Ovary (tissue), 9 donors: ENCODE measurements around the gene EXOC3L1. TPM values are rescaled to one million over a fixed set of nuclear protein-coding genes. Genes with fewer than 3 reads are reported as not detected.

ENCODE experiments used
- DNase-seq, 5 donors: peaks; one replicate each; pipeline ENCODE4 v3.0.0-alpha.2; 2019 to 2020
- H3K27ac ChIP-seq, 2 donors: fragments of 200-600 bp; one replicate each; pipeline versions ENCODE4 v1.5.1 to v1.8.0; 2019 to 2022
- H3K27me3 ChIP-seq: fragments of 200-600 bp; one replicate; pipeline ENCODE4 v1.8.0; 2022
- H3K36me3 ChIP-seq: fragments of 200-600 bp; sonication (generic); one replicate; pipeline ENCODE4 v1.5.1; 2019
- H3K4me1 ChIP-seq: one replicate; pipeline ENCODE4 v1.8.1; 2013; ENCODE audit warnings: mild to moderate bottlenecking, moderate library complexity; ENCODE audit not compliant: insufficient read depth
- H3K4me3 ChIP-seq: fragments of 200-600 bp; sonication (generic); one replicate; pipeline ENCODE4 v1.5.1; 2017
- H3K9me3 ChIP-seq, 2 donors: fragments of 200-600 bp in 1 of 2; sonication (generic) in 1 of 2; one replicate each; pipeline versions ENCODE4 v1.5.1 to v1.8.1; 2013 to 2019; ENCODE audit warnings: mild to moderate bottlenecking in 1 of 2, moderate library complexity in 1 of 2
- EP300 ChIP-seq: sonication (generic); formaldehyde crosslinking; IDR thresholded peaks from one replicate; pipeline ENCODE4 v1.6.1; 2017; ENCODE audit warnings: antibody characterized with exemption
- POLR2A ChIP-seq: fragments of 450-650 bp; IDR thresholded peaks from one replicate; pipeline ENCODE4 v1.6.1; 2017; ENCODE audit warnings: antibody characterized with exemption, mild to moderate bottlenecking, moderate library complexity
- WGBS, 3 donors: extraction: QIAGEN DNeasy Blood & Tissue Kit in 1 of 3; methylation state at CpG; one replicate each; pipeline versions ENCODE4 v1.1.5 to v1.1.7; 2013 to 2017; 5-methylcytosine and 5-hydroxymethylcytosine counted together
- intact Hi-C, 4 donors: fragments of 100-400 bp; cut with DNase I; formaldehyde crosslinking; loops; one replicate each; pipeline versions ENCODE4 v1.11.0 to v1.15.1; 2022 to 2023
- polyA plus RNA-seq, 2 donors: library from polyadenylated mRNA; stranded (reverse); fragments of 200-250 nt in 1 of 2; fragments of 350-450 nt in 1 of 2; fragmentation: Illumina TruSeq in 1 of 2; extraction: RNeasy Lipid Tissue Mini Kit (QIAGEN cat#74804) in 1 of 2; gene quantifications; one replicate each; pipeline ENCODE4 v1.2.3, GENCODE V29; 2013 to 2014
- total RNA-seq, 7 donors: library from RNA; depleted of rRNA in 2 of 7; stranded (reverse); fragments of >200 nt in 2 of 7; fragmentation: NEBNext Ultra II Directional in 3 of 7; extraction: Animal tissue kit (Norgen Biotek cat#: 25700) in 3 of 7; gene quantifications; one replicate each; pipeline versions ENCODE4 v1.1.0 to v1.2.4, GENCODE V29; 2016 to 2023
- TF ChIP-seq, protein P1 (sequence below), 3 donors: fragments of 450-650 bp in 2 of 3; fragments of 200-600 bp in 1 of 3; IDR thresholded peaks; one replicate each; pipeline versions ENCODE4 v1.5.1 to v1.8.0; 2016 to 2022; ENCODE audit warnings: antibody characterized with exemption in 3 of 3, mild to moderate bottlenecking in 1 of 3
- donor health status: DM: no; HTN: no; CAD: no; lungs with moderate emphysema.
- donor health status: DM: no; HTN: no; CAD: no.
- donor health status: Bipolar disorder and iron deficiency.
- donor health status: DM: yes; HTN: yes; CAD: no.
- donor health status: DM: no; HTN: no; CAD: no.
- donor health status: DM: yes; HTN: yes; CAD: no.

The EXOC3L1 gene
- total and polyA plus RNA-seq, 9 donors: 0.32 to 33.0 (median 12.2) TPM

GRCh38 chr16:67157106-67157748, 32.7 kb downstream of the EXOC3L1 start:
- 65 to 71% (median 71%) methylated on average over 7 of the region's 7 CpGs for WGBS, 3 donors
- Histone ChIP-seq H3K27me3 (no peaks in the 10 kb centered on the region), H3K9me3 (no peaks in the 10 kb centered on the region), H3K27ac (no peak overlapping the region), H3K36me3 (no peaks in the 10 kb centered on the region), H3K4me1 (peaks cover 9% of the 10 kb centered on the region), H3K4me3 (no peak overlapping the region)
- DNase-seq: no peak
- TF ChIP-seq POLR2A (no peak), EP300 (no peak)
- TF ChIP-seq, protein P1, sequence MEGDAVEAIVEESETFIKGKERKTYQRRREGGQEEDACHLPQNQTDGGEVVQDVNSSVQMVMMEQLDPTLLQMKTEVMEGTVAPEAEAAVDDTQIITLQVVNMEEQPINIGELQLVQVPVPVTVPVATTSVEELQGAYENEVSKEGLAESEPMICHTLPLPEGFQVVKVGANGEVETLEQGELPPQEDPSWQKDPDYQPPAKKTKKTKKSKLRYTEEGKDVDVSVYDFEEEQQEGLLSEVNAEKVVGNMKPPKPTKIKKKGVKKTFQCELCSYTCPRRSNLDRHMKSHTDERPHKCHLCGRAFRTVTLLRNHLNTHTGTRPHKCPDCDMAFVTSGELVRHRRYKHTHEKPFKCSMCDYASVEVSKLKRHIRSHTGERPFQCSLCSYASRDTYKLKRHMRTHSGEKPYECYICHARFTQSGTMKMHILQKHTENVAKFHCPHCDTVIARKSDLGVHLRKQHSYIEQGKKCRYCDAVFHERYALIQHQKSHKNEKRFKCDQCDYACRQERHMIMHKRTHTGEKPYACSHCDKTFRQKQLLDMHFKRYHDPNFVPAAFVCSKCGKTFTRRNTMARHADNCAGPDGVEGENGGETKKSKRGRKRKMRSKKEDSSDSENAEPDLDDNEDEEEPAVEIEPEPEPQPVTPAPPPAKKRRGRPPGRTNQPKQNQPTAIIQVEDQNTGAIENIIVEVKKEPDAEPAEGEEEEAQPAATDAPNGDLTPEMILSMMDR (IDR thresholded peaks at IDR 0.05): no peak
- intact Hi-C loops: loop anchor here in 2 of 4 donors (5.0 to 10.0 kb wide), 3 partner anchors 195 to 262 kb away; partner anchors contain the start of gene CES3 (in 1 of the 2)

DNA sequence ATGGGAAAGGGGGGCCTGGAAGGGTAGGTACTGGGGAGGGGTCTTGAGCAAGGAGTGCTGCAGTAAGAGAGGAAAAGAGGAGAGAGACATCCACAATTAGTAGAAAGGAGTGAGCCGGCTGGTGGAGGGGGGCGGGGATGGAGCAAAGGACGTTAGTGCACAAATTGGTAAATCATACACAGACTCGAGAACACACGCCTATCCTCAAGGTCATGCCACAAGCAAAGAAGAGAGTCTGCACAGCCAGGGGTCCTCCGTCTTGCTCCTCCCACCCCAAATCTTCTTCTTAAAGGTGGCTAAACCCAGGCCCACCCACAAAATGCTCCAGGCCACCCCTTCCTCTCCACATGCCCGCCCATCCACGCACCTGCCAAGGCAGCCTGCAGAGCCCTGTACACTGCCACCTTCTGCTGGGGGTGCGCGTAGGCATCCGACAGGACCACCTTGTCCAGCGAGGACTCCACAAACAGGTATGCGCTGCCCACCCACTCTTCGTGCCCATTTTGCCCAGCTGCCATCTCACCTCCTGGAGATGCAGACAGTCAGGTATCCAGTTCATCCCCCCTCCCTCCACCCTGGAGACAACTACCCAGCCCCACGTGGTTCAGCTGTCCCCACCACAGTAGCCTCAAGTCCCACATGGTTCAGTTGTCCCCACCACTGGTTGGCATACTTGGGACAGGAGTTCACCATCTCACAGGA, 33.6 kb downstream of the EXOC3L1 start:
- Histone ChIP-seq H3K27me3 (no peaks in the 10 kb centered on the region), H3K4me1 (peaks cover 9% of the 10 kb centered on the region), H3K9me3 (no peaks in the 10 kb centered on the region), H3K27ac (no peak overlapping the region), H3K4me3 (no peak overlapping the region), H3K36me3 (no peaks in the 10 kb centered on the region)
- peak in 1 of 5 donors; percentile 32 for DNase-seq
- no peak for TF ChIP-seq EP300
- TF ChIP-seq, protein P1 (IDR thresholded peaks at IDR 0.05): no peak
- no peak for TF ChIP-seq POLR2A
- intact Hi-C loops: loop anchor here in 2 of 4 donors (5.0 to 10.0 kb wide), 3 partner anchors 194 to 261 kb away; partner anchors contain the start of gene CES3 (in 1 of the 2)
- WGBS, 3 donors: 51 to 66% (median 58%) methylated on average over 15 of the region's 15 CpGs

DNA sequence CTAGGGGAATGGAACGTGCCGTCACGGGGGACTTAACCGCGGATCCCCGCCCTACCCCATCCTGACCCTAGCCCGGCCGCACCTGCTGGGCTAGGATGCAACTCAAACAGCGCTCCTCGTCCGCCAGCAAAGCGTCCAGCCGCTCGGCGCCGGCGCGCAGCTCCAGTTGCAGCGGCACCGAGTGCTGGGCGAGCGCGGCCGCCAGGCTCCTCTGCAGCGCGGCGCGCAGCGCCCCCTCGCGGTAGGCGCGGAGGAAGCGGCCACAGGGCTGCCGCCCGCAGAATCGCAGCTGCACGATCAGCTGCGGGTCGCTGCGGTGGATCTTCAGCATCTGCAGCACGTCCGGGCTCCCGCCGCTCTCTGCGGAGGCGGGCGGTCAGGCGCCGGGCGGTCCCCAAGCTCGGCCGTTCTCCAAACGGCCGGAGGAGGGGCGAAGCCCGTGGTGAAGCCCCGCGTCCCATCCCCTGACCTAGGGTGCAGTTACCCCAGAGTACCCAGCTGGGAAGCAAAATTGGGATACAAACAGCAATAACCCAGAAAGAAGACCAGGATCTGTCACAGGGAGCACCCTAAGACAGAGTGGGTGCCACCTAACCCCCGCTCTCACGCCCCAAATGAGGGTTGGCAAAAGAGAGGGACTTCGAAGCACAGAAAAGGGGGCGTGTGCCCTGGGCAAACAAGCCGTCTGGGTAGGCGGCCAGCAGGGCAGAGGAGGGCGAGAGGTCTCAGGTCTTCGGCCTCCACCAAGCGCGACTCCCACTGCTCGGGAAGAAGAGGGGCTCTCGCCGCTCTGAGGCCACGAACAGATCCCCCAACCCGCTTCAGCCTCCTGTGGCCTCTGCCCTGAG, 34.4 kb downstream of the EXOC3L1 start:
- H3K27ac ChIP-seq: no peak overlapping the region
- WGBS, 3 donors: 10 to 20% (median 15%) methylated on average over 46 to 74 of the region's 74 CpGs
- H3K4me1 ChIP-seq: peaks cover 5% of the 10 kb centered on the region
- no peak for TF ChIP-seq EP300
- TF ChIP-seq POLR2A: peak; percentile 22
- TF ChIP-seq, protein P1 (IDR thresholded peaks at IDR 0.05): peak; percentile 95 to 98 (median 98)
- H3K36me3 ChIP-seq: no peaks in the 10 kb centered on the region
- H3K4me3 ChIP-seq: no peak overlapping the region
- H3K27me3 ChIP-seq: no peaks in the 10 kb centered on the region
- H3K9me3 ChIP-seq: no peaks in the 10 kb centered on the region
- intact Hi-C loops: loop anchor here in 3 of 4 donors (2.0 to 10.0 kb wide), 4 partner anchors 179 to 261 kb away; partner anchors contain the start of gene CES3 (in 1 of the 3)
- peak; percentile 72 to 89 (median 81) for DNase-seq

GRCh38 chr16:67154578-67155294, 35.2 kb downstream of the EXOC3L1 start:
- peaks cover 5% of the 10 kb centered on the region for H3K4me1 ChIP-seq
- H3K27me3 ChIP-seq: no peaks in the 10 kb centered on the region
- no peaks in the 10 kb centered on the region for H3K36me3 ChIP-seq
- no peak overlapping the region for H3K4me3 ChIP-seq
- H3K9me3 ChIP-seq: no peaks in the 10 kb centered on the region
- TF ChIP-seq POLR2A (no peak), EP300 (no peak)
- TF ChIP-seq, protein P1 (IDR thresholded peaks at IDR 0.05): no peak
- intact Hi-C loops: loop anchor here (1.0 to 10.0 kb wide), 5 partner anchors 176 to 260 kb away; partner anchors contain the start of gene CES3 (in 1 of the 4)
- H3K27ac ChIP-seq: no peak overlapping the region
- no peak for DNase-seq
- 26 to 33% (median 31%) methylated on average over 51 to 61 of the region's 61 CpGs for WGBS, 3 donors
